ES-I3 (cell line): ENCODE results near the gene KRT85.

Source experiments
- H3K36me3 ChIP-seq: 2 replicates; pipeline ENCODE4 v1.6.1; 2013; ENCODE audit warnings: mild to moderate bottlenecking, low read length, control low read depth, moderate library complexity; ENCODE audit not compliant: insufficient read depth
- H3K4me1 ChIP-seq: 2 replicates; pipeline ENCODE4 v1.6.1; 2013; ENCODE audit warnings: mild to moderate bottlenecking, control low read depth, low read length; ENCODE audit not compliant: insufficient read depth
- H3K9ac ChIP-seq: 2 replicates; pipeline ENCODE4 v1.6.1; 2013; ENCODE audit warnings: low read depth, mild to moderate bottlenecking, low read length, moderate library complexity
- H3K9me3 ChIP-seq: 2 replicates; pipeline ENCODE4 v1.6.1; 2013; ENCODE audit warnings: mild to moderate bottlenecking, low read length, moderate library complexity; ENCODE audit not compliant: control insufficient read depth, insufficient read depth

Gene KRT85

GRCh38 chr12:52310622-52311284 is 56.5 kb downstream of the KRT85 start:
- Histone ChIP-seq H3K9ac (no peak overlapping the region), H3K36me3 (no peaks in the 10 kb centered on the region)

More at GRCh38 chr12:52310622-52311284, 56.5 kb downstream of the KRT85 start:
- Histone ChIP-seq H3K9me3 (no peaks in the 10 kb centered on the region), H3K4me1 (no peaks in the 10 kb centered on the region; the same call in 1 of the 2 replicates)
